ENCODE results near the gene BORCS8. TPM values are rescaled to one million over a fixed set of nuclear protein-coding genes. Genes with fewer than 3 reads are reported as not detected.

BORCS8 gene
- polyA plus RNA-seq, 1 donor from 2014 or later, result 75.6 TPM

DNA sequence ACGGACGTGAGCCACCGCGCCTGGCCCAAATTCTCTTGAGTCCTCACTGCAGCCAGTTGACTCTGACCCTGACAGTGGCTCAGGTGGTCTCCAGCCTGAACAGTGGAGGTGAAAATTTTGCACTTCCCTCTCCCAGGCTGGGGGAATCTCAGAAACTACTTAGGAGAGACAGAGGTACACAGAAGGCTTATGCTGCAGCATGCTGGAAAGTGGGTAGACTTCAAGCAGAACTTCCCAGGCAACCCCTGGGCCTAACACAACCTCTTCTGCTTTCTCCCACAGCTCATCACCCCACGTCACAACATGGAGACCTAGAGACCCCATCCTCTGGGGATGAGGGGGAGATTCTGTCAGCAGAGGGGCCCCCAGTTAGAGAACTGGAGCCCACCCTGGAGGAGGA, 34.3 kb upstream of the BORCS8 start:
- TF ChIP-seq TAF1 (IDR thresholded peaks at IDR 0.05; ENCODE audit: low read depth), result no peak
- no peak overlapping the region for H2AFZ ChIP-seq (ENCODE audit: low read depth, low read length)
- no peak overlapping the region for H3K4me3 ChIP-seq (ENCODE audit: low read length)
- no peak overlapping the region for H3K9ac ChIP-seq (ENCODE audit: low read length)
- peaks cover 6% of the 10 kb centered on the region for H3K36me3 ChIP-seq (ENCODE audit: insufficient read depth, low read length)
- H3K9me2 ChIP-seq (ENCODE audit: insufficient read depth, low read length), result no peaks in the 10 kb centered on the region
- no peaks in the 10 kb centered on the region for H3K79me2 ChIP-seq (replicated peaks; ENCODE audit: insufficient read depth, low read length)
- H3F3A ChIP-seq (ENCODE audit: insufficient read depth, low read length, poor library complexity, severe bottlenecking), result no peaks in the 10 kb centered on the region
- H4K20me1 ChIP-seq (ENCODE audit: insufficient read depth), result no peaks in the 10 kb centered on the region
- H3K4me2 ChIP-seq (ENCODE audit: low read length), result no peak overlapping the region
- H3K9me3 ChIP-seq (ENCODE audit: low read length), result no peaks in the 10 kb centered on the region
- H3K27ac ChIP-seq (ENCODE audit: low read length), result no peak overlapping the region
- H3K27me3 ChIP-seq (ENCODE audit: insufficient read depth, low read depth, low read length), result no peaks in the 10 kb centered on the region

DNA sequence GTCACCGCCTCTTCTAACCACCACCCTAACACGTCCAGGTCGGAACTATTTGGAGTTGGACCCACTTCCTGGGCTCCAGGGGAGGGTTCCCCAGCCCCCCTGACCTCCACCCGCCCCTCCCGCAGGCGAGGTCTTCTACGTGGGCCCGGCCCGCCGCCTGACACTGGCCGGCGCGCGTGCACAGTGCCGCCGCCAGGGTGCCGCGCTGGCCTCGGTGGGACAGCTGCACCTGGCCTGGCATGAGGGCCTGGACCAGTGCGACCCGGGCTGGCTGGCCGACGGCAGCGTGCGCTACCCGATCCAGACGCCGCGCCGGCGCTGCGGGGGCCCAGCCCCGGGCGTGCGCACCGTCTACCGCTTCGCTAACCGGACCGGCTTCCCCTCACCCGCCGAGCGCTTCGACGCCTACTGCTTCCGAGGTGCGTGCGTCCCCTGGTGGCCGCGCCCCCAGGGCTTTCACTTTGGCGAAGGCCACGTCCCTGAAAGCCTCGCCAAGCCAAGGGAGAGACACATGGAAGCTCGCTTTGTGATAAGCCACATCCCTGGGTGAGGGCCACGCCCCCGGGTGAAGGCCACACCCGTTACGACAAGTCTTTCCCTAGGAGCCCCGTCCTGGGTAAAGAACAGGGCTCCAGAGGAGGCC, 33.0 kb upstream of the BORCS8 start:
- H2AFZ ChIP-seq (ENCODE audit: low read depth, low read length), result no peak overlapping the region
- H3K36me3 ChIP-seq (ENCODE audit: insufficient read depth, low read length), result peaks cover 6% of the 10 kb centered on the region
- H3K4me3 ChIP-seq (ENCODE audit: low read length), result no peak overlapping the region

More for the DNA sequence above, 33.0 kb upstream of the BORCS8 start:
- no peaks in the 10 kb centered on the region for H4K20me1 ChIP-seq (ENCODE audit: insufficient read depth)
- no peak for TF ChIP-seq MXI1 (conservative IDR thresholded peaks at IDR 0.05; ENCODE audit: poor library complexity, severe bottlenecking)
- TF ChIP-seq EZH2 (IDR thresholded peaks at IDR 0.05; ENCODE audit: borderline replicate concordance, insufficient read depth, low read length, poor library complexity, severe bottlenecking), result no peak
- TF ChIP-seq, protein P1, sequence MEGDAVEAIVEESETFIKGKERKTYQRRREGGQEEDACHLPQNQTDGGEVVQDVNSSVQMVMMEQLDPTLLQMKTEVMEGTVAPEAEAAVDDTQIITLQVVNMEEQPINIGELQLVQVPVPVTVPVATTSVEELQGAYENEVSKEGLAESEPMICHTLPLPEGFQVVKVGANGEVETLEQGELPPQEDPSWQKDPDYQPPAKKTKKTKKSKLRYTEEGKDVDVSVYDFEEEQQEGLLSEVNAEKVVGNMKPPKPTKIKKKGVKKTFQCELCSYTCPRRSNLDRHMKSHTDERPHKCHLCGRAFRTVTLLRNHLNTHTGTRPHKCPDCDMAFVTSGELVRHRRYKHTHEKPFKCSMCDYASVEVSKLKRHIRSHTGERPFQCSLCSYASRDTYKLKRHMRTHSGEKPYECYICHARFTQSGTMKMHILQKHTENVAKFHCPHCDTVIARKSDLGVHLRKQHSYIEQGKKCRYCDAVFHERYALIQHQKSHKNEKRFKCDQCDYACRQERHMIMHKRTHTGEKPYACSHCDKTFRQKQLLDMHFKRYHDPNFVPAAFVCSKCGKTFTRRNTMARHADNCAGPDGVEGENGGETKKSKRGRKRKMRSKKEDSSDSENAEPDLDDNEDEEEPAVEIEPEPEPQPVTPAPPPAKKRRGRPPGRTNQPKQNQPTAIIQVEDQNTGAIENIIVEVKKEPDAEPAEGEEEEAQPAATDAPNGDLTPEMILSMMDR (IDR thresholded peaks at IDR 0.05; ENCODE audit: poor library complexity, severe bottlenecking), result no peak
- no peak for TF ChIP-seq SMC3 (conservative IDR thresholded peaks at IDR 0.05; ENCODE audit: poor library complexity)
- no peak for TF ChIP-seq RAD21 (conservative IDR thresholded peaks at IDR 0.05)
- TF ChIP-seq, protein P2, sequence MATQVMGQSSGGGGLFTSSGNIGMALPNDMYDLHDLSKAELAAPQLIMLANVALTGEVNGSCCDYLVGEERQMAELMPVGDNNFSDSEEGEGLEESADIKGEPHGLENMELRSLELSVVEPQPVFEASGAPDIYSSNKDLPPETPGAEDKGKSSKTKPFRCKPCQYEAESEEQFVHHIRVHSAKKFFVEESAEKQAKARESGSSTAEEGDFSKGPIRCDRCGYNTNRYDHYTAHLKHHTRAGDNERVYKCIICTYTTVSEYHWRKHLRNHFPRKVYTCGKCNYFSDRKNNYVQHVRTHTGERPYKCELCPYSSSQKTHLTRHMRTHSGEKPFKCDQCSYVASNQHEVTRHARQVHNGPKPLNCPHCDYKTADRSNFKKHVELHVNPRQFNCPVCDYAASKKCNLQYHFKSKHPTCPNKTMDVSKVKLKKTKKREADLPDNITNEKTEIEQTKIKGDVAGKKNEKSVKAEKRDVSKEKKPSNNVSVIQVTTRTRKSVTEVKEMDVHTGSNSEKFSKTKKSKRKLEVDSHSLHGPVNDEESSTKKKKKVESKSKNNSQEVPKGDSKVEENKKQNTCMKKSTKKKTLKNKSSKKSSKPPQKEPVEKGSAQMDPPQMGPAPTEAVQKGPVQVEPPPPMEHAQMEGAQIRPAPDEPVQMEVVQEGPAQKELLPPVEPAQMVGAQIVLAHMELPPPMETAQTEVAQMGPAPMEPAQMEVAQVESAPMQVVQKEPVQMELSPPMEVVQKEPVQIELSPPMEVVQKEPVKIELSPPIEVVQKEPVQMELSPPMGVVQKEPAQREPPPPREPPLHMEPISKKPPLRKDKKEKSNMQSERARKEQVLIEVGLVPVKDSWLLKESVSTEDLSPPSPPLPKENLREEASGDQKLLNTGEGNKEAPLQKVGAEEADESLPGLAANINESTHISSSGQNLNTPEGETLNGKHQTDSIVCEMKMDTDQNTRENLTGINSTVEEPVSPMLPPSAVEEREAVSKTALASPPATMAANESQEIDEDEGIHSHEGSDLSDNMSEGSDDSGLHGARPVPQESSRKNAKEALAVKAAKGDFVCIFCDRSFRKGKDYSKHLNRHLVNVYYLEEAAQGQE (IDR thresholded peaks at IDR 0.05; ENCODE audit: borderline replicate concordance), result no peak
- TF ChIP-seq EP300 (conservative IDR thresholded peaks at IDR 0.05; ENCODE audit: poor library complexity, severe bottlenecking), result no peak
- no peak for TF ChIP-seq POLR2AphosphoS5 (IDR thresholded peaks at IDR 0.05)
- TF ChIP-seq TAF1 (IDR thresholded peaks at IDR 0.05; ENCODE audit: low read depth), result no peak
- no peaks in the 10 kb centered on the region for H3K27me3 ChIP-seq (ENCODE audit: insufficient read depth, low read depth, low read length)
- H3K79me2 ChIP-seq (replicated peaks; ENCODE audit: insufficient read depth, low read length), result no peaks in the 10 kb centered on the region
- no peak overlapping the region for H3K9ac ChIP-seq (ENCODE audit: low read length)
- no peaks in the 10 kb centered on the region for H3K9me2 ChIP-seq (ENCODE audit: insufficient read depth, low read length)
- no peaks in the 10 kb centered on the region for H3K9me3 ChIP-seq (ENCODE audit: low read length)
- no peaks in the 10 kb centered on the region for H3F3A ChIP-seq (ENCODE audit: insufficient read depth, low read length, poor library complexity, severe bottlenecking)
- H3K27ac ChIP-seq (ENCODE audit: low read length), result no peak overlapping the region
- H3K4me2 ChIP-seq (ENCODE audit: low read length), result no peak overlapping the region

All from neural cell (in vitro differentiated cells).